ENCODE data around the gene FOXO4.

The FOXO4 gene

DNA sequence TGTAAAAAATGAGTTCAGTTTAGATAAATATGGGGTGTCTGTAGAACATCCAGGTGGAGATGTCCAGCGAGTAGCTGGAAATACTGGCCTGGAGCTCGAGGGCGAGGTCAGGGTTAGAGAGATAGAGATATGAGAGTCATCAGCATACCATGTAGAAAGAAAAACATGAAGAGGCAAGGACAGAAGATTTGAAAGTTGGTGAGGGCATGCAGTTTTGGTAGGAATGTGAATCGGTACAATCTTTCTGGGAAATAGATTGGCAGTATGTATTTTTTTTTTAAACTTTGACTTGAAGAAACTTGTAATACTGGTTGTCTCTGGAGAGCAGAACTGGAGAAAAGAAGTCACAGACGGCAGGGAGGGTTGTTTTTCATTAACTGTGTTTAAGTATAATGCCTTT lies 25.1 kb upstream of the FOXO4 start:
- FAIRE-seq, result no peak
- TF ChIP-seq TAF1 (IDR thresholded peaks at IDR 0.05; ENCODE audit: low read depth, low read length), result no peak
- TF ChIP-seq PAX5 (IDR thresholded peaks at IDR 0.05; ENCODE audit: insufficient read depth, low read length, severe bottlenecking), result no peak
- TF ChIP-seq SPI1 (IDR thresholded peaks at IDR 0.05; ENCODE audit: low read depth, low read length), result no peak
- no peak for TF ChIP-seq POLR2A (IDR thresholded peaks at IDR 0.05; ENCODE audit: low read depth, low read length)
- TF ChIP-seq POLR2AphosphoS5 (IDR thresholded peaks at IDR 0.05; ENCODE audit: low read depth, low read length), result no peak

DNA sequence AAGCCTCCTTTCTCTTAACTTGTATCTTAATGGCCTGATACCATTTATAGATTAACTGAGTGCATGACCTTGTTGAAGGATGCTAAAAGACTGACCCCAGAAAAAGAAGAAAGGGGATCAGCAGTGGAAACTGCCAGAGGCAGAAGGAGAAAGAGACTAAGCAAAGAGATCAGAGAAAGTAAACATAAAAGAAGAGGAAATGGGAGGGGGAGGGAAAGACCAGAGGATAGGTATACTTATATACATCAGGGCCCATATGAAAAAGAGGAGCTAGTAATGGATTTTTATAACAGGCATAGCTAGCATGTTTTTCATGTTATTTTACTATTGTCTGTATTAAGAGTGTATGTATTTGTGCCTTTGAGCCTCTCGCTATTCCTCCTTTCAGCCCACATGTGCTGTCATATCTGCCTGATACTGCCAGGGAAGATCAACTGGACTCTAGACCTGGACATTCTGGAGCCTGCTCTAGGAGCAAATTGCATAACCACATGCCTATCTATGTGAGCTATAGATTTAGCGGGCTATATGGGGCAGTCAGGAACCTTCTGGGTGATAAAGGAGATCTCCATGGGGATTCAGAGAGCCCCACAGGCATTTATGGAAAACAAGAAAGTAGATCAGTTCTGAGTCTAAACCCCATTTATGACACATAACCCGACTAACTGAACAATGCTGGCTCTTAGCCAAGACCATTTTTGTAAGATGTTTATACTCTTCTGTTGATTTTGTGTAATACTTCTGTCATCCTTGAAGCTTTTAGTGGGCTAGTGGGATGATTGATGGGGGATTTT lies 14.1 kb upstream of the FOXO4 start:
- TF ChIP-seq POLR2A (IDR thresholded peaks at IDR 0.05; ENCODE audit: low read depth, low read length) (no peak), PAX5 (IDR thresholded peaks at IDR 0.05; ENCODE audit: insufficient read depth, low read length, severe bottlenecking) (no peak), POLR2AphosphoS5 (IDR thresholded peaks at IDR 0.05; ENCODE audit: low read depth, low read length) (no peak), TAF1 (IDR thresholded peaks at IDR 0.05; ENCODE audit: low read depth, low read length) (no peak), POU2F2 (IDR thresholded peaks at IDR 0.05; ENCODE audit: low read depth, low read length) (no peak)
- DNase-seq (ENCODE audit: insufficient read length, low spot score) (no peak), FAIRE-seq (no peak)

More for the DNA sequence above, 25.1 kb upstream of the FOXO4 start:
- no peak for DNase-seq (ENCODE audit: insufficient read length, low spot score)

DNA sequence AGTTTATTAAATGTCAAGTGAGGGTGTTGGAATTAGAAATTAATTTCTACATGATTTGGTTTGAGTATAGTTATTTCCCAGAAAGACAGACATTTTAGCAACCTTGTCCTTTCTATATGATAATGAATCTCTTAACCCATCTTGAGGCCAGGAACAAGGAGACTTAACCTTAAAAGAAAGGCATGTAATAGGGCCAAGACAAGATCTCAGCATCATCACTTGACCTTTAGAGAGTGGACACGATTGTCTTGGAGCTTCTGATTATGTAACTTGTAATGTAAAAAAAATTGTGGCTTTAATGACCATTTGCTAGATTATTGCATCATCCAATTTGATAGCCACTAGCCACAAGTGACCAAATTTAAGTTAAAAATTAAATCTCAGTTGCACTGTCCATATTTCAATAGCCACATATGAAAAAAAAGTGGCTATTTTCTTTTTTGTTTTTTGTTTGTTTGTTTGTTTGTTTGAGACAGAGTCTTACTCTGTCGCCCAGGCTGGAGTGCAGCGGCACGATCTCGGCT lies 13.5 kb upstream of the FOXO4 start:
- no peak for DNase-seq (ENCODE audit: insufficient read length, low spot score)
- TF ChIP-seq POLR2A (IDR thresholded peaks at IDR 0.05; ENCODE audit: low read depth, low read length), result no peak
- no peak for TF ChIP-seq POLR2AphosphoS5 (IDR thresholded peaks at IDR 0.05; ENCODE audit: low read depth, low read length)
- TF ChIP-seq PAX5 (IDR thresholded peaks at IDR 0.05; ENCODE audit: insufficient read depth, low read length, severe bottlenecking), result no peak
- FAIRE-seq, result no peak

DNA sequence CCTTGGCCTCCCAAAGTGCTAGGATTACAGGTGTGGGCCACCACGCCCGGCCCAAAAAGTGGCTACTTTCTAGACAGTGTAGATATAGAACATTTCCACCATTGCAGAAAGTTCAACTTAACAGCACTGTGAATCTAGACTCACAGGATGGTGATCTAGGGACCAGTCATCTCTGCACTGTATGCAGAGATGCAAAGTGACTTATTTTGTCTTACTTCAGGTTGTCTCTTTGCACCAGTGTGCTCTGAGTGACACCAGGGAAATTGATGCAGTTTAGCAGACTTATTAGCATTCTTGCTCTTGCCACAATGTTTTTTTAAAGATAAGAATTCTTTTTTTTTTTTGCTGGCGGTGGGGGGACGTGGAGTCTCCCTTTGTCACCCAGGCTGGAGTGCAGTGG lies 12.8 kb upstream of the FOXO4 start:
- FAIRE-seq, result no peak
- TF ChIP-seq POU2F2 (IDR thresholded peaks at IDR 0.05; ENCODE audit: low read depth, low read length) (no peak), POLR2AphosphoS5 (IDR thresholded peaks at IDR 0.05; ENCODE audit: low read depth, low read length) (no peak), POLR2A (IDR thresholded peaks at IDR 0.05; ENCODE audit: low read depth, low read length) (no peak), SPI1 (IDR thresholded peaks at IDR 0.05; ENCODE audit: low read depth, low read length) (no peak), TAF1 (IDR thresholded peaks at IDR 0.05; ENCODE audit: low read depth, low read length) (no peak), PAX5 (IDR thresholded peaks at IDR 0.05; ENCODE audit: insufficient read depth, low read length, severe bottlenecking) (no peak)
- DNase-seq (ENCODE audit: insufficient read length, low spot score), result no peak

DNA sequence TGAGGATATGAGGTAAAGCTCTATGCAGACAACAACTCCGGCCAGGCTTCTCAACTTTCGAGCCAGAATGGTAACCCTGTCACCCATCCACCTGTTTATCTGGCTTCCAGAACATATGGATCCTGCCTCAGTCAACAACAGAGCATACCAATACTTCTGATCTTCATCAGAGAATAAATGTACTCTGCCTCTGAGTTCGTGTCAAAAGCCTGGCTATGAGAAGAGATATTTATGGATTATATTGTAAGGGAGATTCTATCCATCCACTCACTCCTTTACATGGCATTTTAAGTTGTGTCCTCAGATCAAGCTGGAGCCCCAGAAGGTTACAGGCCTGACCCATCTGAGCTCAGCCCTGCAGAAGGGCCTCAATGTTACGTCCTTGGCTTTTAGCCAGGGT lies 9.8 kb upstream of the FOXO4 start:
- DNase-seq (ENCODE audit: insufficient read length, low spot score), result no peak
- no peak for FAIRE-seq
- TF ChIP-seq POU2F2 (IDR thresholded peaks at IDR 0.05; ENCODE audit: low read depth, low read length) (no peak), SPI1 (IDR thresholded peaks at IDR 0.05; ENCODE audit: low read depth, low read length) (no peak), TAF1 (IDR thresholded peaks at IDR 0.05; ENCODE audit: low read depth, low read length) (no peak), POLR2A (IDR thresholded peaks at IDR 0.05; ENCODE audit: low read depth, low read length) (no peak), PAX5 (IDR thresholded peaks at IDR 0.05; ENCODE audit: insufficient read depth, low read length, severe bottlenecking) (no peak), POLR2AphosphoS5 (IDR thresholded peaks at IDR 0.05; ENCODE audit: low read depth, low read length) (no peak)

DNA sequence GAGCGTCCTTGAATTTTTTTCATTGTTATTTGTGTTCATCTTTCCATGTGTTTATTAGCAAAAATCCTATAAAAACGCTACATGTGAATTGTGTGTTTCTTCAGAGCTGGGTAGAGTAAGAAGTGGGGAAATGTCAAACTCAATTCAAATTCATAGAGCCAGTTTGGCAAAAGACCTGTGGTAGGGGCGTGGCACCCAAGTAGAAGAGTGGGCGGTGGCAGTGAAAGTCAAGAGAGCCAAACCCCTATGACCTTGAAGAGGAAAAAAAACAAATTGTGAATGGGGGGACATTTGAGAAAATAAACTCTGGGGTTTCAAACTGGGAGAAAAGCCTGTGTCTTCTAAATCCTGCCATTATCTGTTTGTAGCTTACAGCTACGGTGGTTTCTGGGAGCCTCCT lies 4.4 kb upstream of the FOXO4 start:
- no peak for DNase-seq (ENCODE audit: insufficient read length, low spot score)
- no peak for FAIRE-seq
- no peak for TF ChIP-seq SPI1 (IDR thresholded peaks at IDR 0.05; ENCODE audit: low read depth, low read length)
- TF ChIP-seq TAF1 (IDR thresholded peaks at IDR 0.05; ENCODE audit: low read depth, low read length), result no peak
- TF ChIP-seq POLR2A (IDR thresholded peaks at IDR 0.05; ENCODE audit: low read depth, low read length), result no peak
- TF ChIP-seq POU2F2 (IDR thresholded peaks at IDR 0.05; ENCODE audit: low read depth, low read length), result no peak
- no peak for TF ChIP-seq POLR2AphosphoS5 (IDR thresholded peaks at IDR 0.05; ENCODE audit: low read depth, low read length)
- TF ChIP-seq PAX5 (IDR thresholded peaks at IDR 0.05; ENCODE audit: insufficient read depth, low read length, severe bottlenecking), result no peak

DNA sequence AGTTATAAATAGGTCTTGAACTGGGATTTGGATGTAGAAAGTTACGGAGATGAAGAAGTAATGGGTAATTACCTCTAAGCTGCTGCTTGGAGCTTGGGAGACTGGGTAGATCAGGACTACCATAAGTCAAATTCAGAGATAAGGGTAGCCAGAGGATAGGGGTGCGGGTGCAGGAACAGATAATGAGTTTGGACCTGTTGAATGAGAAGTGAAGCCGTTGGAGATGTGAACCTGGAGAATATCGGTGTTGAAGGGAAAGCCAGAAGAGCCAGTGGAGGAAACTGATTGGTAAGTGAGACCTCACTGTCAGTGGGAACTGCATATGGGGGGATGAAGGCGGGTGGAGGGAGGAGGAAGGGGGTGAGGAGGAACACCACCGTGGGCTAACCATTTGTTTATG lies 618 bp upstream of the FOXO4 start:
- no peak for TF ChIP-seq TAF1 (IDR thresholded peaks at IDR 0.05; ENCODE audit: low read depth, low read length)
- TF ChIP-seq POLR2AphosphoS5 (IDR thresholded peaks at IDR 0.05; ENCODE audit: low read depth, low read length), result no peak
- TF ChIP-seq POLR2A (IDR thresholded peaks at IDR 0.05; ENCODE audit: low read depth, low read length), result no peak
- no peak for TF ChIP-seq POU2F2 (IDR thresholded peaks at IDR 0.05; ENCODE audit: low read depth, low read length)
- TF ChIP-seq PAX5 (IDR thresholded peaks at IDR 0.05; ENCODE audit: insufficient read depth, low read length, severe bottlenecking), result no peak
- no peak for TF ChIP-seq SPI1 (IDR thresholded peaks at IDR 0.05; ENCODE audit: low read depth, low read length)
- DNase-seq (ENCODE audit: insufficient read length, low spot score) (no peak), FAIRE-seq (peak; percentile 72)

DNA sequence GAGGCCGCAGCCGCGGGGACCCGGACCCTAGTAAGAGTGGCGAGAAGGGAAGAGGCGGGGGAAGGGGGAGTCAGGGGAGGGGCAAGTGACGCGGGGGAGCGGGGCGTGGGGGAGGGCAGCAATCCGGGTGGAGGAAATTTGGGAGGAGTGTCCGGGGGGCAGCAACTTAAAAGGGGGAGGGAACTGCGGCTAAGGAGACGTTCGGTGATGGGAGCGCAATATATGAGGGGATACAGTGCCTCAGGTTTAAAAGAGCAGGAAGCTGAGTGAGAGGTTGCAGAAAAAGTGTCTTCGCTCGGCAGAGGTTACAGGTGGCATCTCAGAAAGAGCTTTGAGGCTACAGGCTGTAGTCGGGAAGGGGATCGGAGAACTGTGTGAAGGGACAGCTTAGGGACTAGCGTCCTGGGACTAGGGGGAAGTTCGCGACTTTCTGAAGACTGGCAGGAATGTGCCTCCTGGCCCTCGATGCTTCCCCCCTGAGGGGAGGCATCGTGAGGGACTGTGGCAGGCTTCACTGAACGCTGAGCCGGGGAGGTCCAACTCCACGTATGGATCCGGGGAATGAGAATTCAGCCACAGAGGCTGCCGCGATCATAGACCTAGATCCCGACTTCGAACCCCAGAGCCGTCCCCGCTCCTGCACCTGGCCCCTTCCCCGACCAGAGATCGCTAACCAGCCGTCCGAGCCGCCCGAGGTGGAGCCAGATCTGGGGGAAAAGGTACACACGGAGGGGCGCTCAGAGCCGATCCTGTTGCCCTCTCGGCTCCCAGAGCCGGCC lies 519 bp downstream of the FOXO4 start:
- peak; percentile 89 for FAIRE-seq
- TF ChIP-seq POLR2A (IDR thresholded peaks at IDR 0.05; ENCODE audit: low read depth, low read length) (no peak), PAX5 (IDR thresholded peaks at IDR 0.05; ENCODE audit: insufficient read depth, low read length, severe bottlenecking) (no peak), SPI1 (IDR thresholded peaks at IDR 0.05; ENCODE audit: low read depth, low read length) (no peak), POLR2AphosphoS5 (IDR thresholded peaks at IDR 0.05; ENCODE audit: low read depth, low read length) (no peak), TAF1 (IDR thresholded peaks at IDR 0.05; ENCODE audit: low read depth, low read length) (no peak), POU2F2 (IDR thresholded peaks at IDR 0.05; ENCODE audit: low read depth, low read length) (no peak)
- DNase-seq (ENCODE audit: insufficient read length, low spot score), result no peak

DNA sequence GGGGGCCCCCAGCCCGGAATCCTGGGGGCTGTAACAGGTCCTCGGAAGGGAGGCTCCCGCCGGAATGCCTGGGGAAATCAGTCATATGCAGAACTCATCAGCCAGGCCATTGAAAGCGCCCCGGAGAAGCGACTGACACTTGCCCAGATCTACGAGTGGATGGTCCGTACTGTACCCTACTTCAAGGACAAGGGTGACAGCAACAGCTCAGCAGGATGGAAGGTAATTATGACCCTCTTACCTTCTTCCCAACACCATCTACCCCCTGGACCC lies 1.0 kb downstream of the FOXO4 start:
- TF ChIP-seq POLR2AphosphoS5 (IDR thresholded peaks at IDR 0.05; ENCODE audit: low read depth, low read length) (no peak), POLR2A (IDR thresholded peaks at IDR 0.05; ENCODE audit: low read depth, low read length) (no peak), SPI1 (IDR thresholded peaks at IDR 0.05; ENCODE audit: low read depth, low read length) (no peak), PAX5 (IDR thresholded peaks at IDR 0.05; ENCODE audit: insufficient read depth, low read length, severe bottlenecking) (no peak)
- DNase-seq (ENCODE audit: insufficient read length, low spot score) (no peak), FAIRE-seq (no peak)
